HG03342 (cell line): ENCODE results near the gene NAPG.
"Not testable (repeated sequence)": the region's sequence is repeated elsewhere in the genome, so short reads cannot be mapped to it uniquely, and the experiment has no call there.

Experiments used
- ATAC-seq: cut with Tn5 transposase; IDR thresholded peaks from one replicate; pipeline ENCODE4 v1.9.1; 2021; ENCODE audit warnings: mild to moderate bottlenecking, moderate library complexity; ENCODE audit not compliant: unreplicated experiment

Gene NAPG

GRCh38 chr18:10577842-10578572, 52.2 kb downstream of the NAPG start:
- not testable (repeated sequence) for ATAC-seq

GRCh38 chr18:10578573-10578899, 52.7 kb downstream of the NAPG start:
- not testable (repeated sequence) for ATAC-seq

- no peak for ATAC-seq
These were observed 53.4 kb downstream of the NAPG start for GRCh38 chr18:10579079-10579867.

- ATAC-seq: no peak
These were observed 54.4 kb downstream of the NAPG start for GRCh38 chr18:10580215-10580614.

GRCh38 chr18:10585260-10585659, 59.4 kb downstream of the NAPG start:
- no peak for ATAC-seq

- ATAC-seq: no peak
These were observed 63.1 kb downstream of the NAPG start for GRCh38 chr18:10588975-10589374.

- ATAC-seq: no peak
These were observed 64.6 kb downstream of the NAPG start for GRCh38 chr18:10590412-10590811.

GRCh38 chr18:10591896-10592295, 66.1 kb downstream of the NAPG start:
- no peak for ATAC-seq

- not testable (repeated sequence) for ATAC-seq
These were observed 67.7 kb downstream of the NAPG start for GRCh38 chr18:10593366-10594022.

GRCh38 chr18:10595917-10596316, 70.1 kb downstream of the NAPG start:
- not testable (repeated sequence) for ATAC-seq

- not testable (repeated sequence) for ATAC-seq
These were observed 71.9 kb downstream of the NAPG start for GRCh38 chr18:10597695-10598094.

- ATAC-seq: not testable (repeated sequence)
These were observed 74.9 kb downstream of the NAPG start for GRCh38 chr18:10600701-10601100.
